H9 (cell line): ENCODE data around the gene CEACAM16. TPM values are rescaled to one million over a fixed set of nuclear protein-coding genes. Genes with fewer than 3 reads are reported as not detected.

ENCODE experiments used
- DNase-seq: peaks from one replicate; pipeline ENCODE4 v3.0.0-alpha.2; 2017
- H2AFZ ChIP-seq: one replicate; pipeline ENCODE4 v1.6.1; 2013; ENCODE audit warnings: mild to moderate bottlenecking, low read length, control low read depth, moderate library complexity
- H2AK5ac ChIP-seq: 2 replicates; pipeline ENCODE4 v1.6.1; 2013; ENCODE audit warnings: low read length, control low read depth, mixed read lengths; ENCODE audit not compliant: insufficient read length
- H2BK120ac ChIP-seq: one replicate; pipeline ENCODE4 v1.6.1; 2013; ENCODE audit warnings: low read depth, mild to moderate bottlenecking, low read length, control low read depth, inconsistent platforms; ENCODE audit not compliant: poor library complexity, severe bottlenecking
- H2BK12ac ChIP-seq: 2 replicates; pipeline ENCODE4 v1.6.1; 2013; ENCODE audit warnings: low read length, control low read depth, mixed read lengths, low read depth; ENCODE audit not compliant: insufficient read length
- H2BK15ac ChIP-seq: 2 replicates; pipeline ENCODE4 v1.6.1; 2013; ENCODE audit warnings: low read depth, low read length, control low read depth
- H2BK20ac ChIP-seq: one replicate; pipeline ENCODE4 v1.6.1; 2013; ENCODE audit warnings: low read depth, mild to moderate bottlenecking, low read length, control low read depth, inconsistent platforms; ENCODE audit not compliant: poor library complexity, severe bottlenecking
- H2BK5ac ChIP-seq: 2 replicates; pipeline ENCODE4 v1.6.1; 2013; ENCODE audit warnings: low read length, control low read depth, mixed read lengths; ENCODE audit not compliant: insufficient read length
- H3K14ac ChIP-seq: 2 replicates; pipeline ENCODE4 v1.6.1; 2013; ENCODE audit warnings: low read length, control low read depth; ENCODE audit not compliant: insufficient read depth
- H3K18ac ChIP-seq: 2 replicates; pipeline ENCODE4 v1.6.1; 2013; ENCODE audit warnings: low read depth, mild to moderate bottlenecking, mixed read lengths, low read length, control low read depth; ENCODE audit not compliant: insufficient read length
- H3K23ac ChIP-seq: 2 replicates; pipeline ENCODE4 v1.6.1; 2013; ENCODE audit warnings: low read length, control low read depth, mixed read lengths, low read depth; ENCODE audit not compliant: insufficient read length
- H3K23me2 ChIP-seq: 2 replicates; pipeline ENCODE4 v1.6.1; 2013; ENCODE audit warnings: low read depth, mild to moderate bottlenecking, mixed read lengths, low read length, control low read depth; ENCODE audit not compliant: insufficient read length, poor library complexity, severe bottlenecking
- H3K27ac ChIP-seq: 2 replicates; pipeline ENCODE4 v1.5.1; 2013; ENCODE audit warnings: low read length, control low read depth, mixed read lengths, low read depth; ENCODE audit not compliant: insufficient read length
- H3K27me3 ChIP-seq: 2 replicates; pipeline ENCODE4 v1.6.1; 2013; ENCODE audit warnings: low read length, control low read depth, inconsistent platforms; ENCODE audit not compliant: insufficient read depth
- H3K4ac ChIP-seq: 2 replicates; pipeline ENCODE4 v1.6.1; 2013; ENCODE audit warnings: low read depth, mild to moderate bottlenecking, control low read depth, inconsistent platforms, low read length, moderate library complexity
- H3K4me1 ChIP-seq: 2 replicates; pipeline ENCODE4 v1.6.1; 2013; ENCODE audit warnings: low read length, control low read depth, inconsistent platforms; ENCODE audit not compliant: insufficient read depth
- H3K4me2 ChIP-seq: 2 replicates; pipeline ENCODE4 v1.6.1; 2013; ENCODE audit warnings: low read length, control low read depth, mixed read lengths; ENCODE audit not compliant: insufficient read length, insufficient read depth
- H3K56ac ChIP-seq: 2 replicates; pipeline ENCODE4 v1.6.1; 2013; ENCODE audit warnings: low read depth, mild to moderate bottlenecking, mixed read lengths, low read length, control low read depth; ENCODE audit not compliant: insufficient read length
- H3K79me1 ChIP-seq: 2 replicates; pipeline ENCODE4 v1.6.1; 2013; ENCODE audit warnings: low read depth, mild to moderate bottlenecking, moderate library complexity, low read length, control low read depth, inconsistent platforms; ENCODE audit not compliant: insufficient read depth, poor library complexity, severe bottlenecking
- H3K79me2 ChIP-seq: 2 replicates; pipeline ENCODE4 v1.6.1; 2013; ENCODE audit warnings: low read length, control low read depth, inconsistent platforms; ENCODE audit not compliant: insufficient read depth
- H3K9ac ChIP-seq: 2 replicates; pipeline ENCODE4 v1.6.1; 2013; ENCODE audit warnings: low read length, control low read depth, mixed read lengths; ENCODE audit not compliant: insufficient read length; ENCODE audit errors: extremely low read depth
- H3K9me3 ChIP-seq: one replicate; pipeline ENCODE4 v1.6.1; 2013; ENCODE audit warnings: low read depth, low read length, inconsistent platforms; ENCODE audit not compliant: control insufficient read depth
- H3T11ph ChIP-seq: one replicate; pipeline ENCODE4 v1.6.1; 2013; ENCODE audit warnings: mild to moderate bottlenecking, low read length, control low read depth, inconsistent platforms
- H4K20me1 ChIP-seq: one replicate; pipeline ENCODE4 v1.6.1; 2013; ENCODE audit not compliant: control insufficient read depth, insufficient read length, insufficient read depth
- H4K5ac ChIP-seq: 2 replicates; pipeline ENCODE4 v1.6.1; 2013; ENCODE audit warnings: low read depth, mild to moderate bottlenecking, mixed read lengths, low read length, control low read depth; ENCODE audit not compliant: insufficient read length
- H4K8ac ChIP-seq: replicated peaks from 2 replicates; pipeline ENCODE4 v1.6.1; 2013; ENCODE audit warnings: low read length, control low read depth, mixed read lengths, low read depth; ENCODE audit not compliant: insufficient read length
- H4K91ac ChIP-seq: 2 replicates; pipeline ENCODE4 v1.6.1; 2013; ENCODE audit warnings: low read depth, mild to moderate bottlenecking, moderate library complexity, mixed read lengths, low read length, control low read depth; ENCODE audit not compliant: insufficient read length
- H3K27ac Mint-ChIP-seq, 3 experiments: 2 replicates in 2 of 3; 3 replicates in 1 of 3; pipeline ENCODE4 v1.8.0; 2020 to 2021; ENCODE audit warnings: mixed read lengths in 3 of 3, mild to moderate bottlenecking in 1 of 3, moderate library complexity in 1 of 3
- H3K27me3 Mint-ChIP-seq: 2 replicates; pipeline ENCODE4 v1.8.0; 2021; ENCODE audit warnings: low read depth, mild to moderate bottlenecking, moderate library complexity, mixed read lengths
- H3K36me3 Mint-ChIP-seq, 3 experiments: 2 replicates in 2 of 3; 3 replicates in 1 of 3; pipeline ENCODE4 v1.8.0; 2020 to 2021; ENCODE audit warnings: low read depth in 3 of 3, mixed read lengths in 3 of 3; ENCODE audit not compliant: insufficient read depth in 1 of 3
- H3K4me1 Mint-ChIP-seq, 2 experiments: 2 replicates each; pipeline ENCODE4 v1.8.0; 2020; ENCODE audit warnings: mixed read lengths in 2 of 2
- H3K4me3 Mint-ChIP-seq, 2 experiments: 2 replicates in 1 of 2; 3 replicates in 1 of 2; pipeline ENCODE4 v1.8.0; 2020 to 2021; ENCODE audit warnings: mild to moderate bottlenecking in 2 of 2, mixed read lengths in 2 of 2, moderate library complexity in 1 of 2
- H3K9me3 Mint-ChIP-seq, 2 experiments: 2 replicates in 1 of 2; 3 replicates in 1 of 2; pipeline ENCODE4 v1.8.0; 2020; ENCODE audit warnings: mild to moderate bottlenecking in 2 of 2, mixed read lengths in 2 of 2, moderate library complexity in 1 of 2
- WGBS: extraction: QIAGEN DNeasy Blood & Tissue Kit; methylation state at CpG from one replicate; pipeline ENCODE4 v1.1.7; 2013; ENCODE audit warnings: missing lambda C conversion rate, low lambda C conversion rate, mixed read lengths; ENCODE audit not compliant: insufficient read length; ENCODE audit errors: extremely low coverage; 5-methylcytosine and 5-hydroxymethylcytosine counted together
- total RNA-seq: library from RNA; stranded (reverse); gene quantifications from 2 replicates; pipeline ENCODE4 v1.2.1, GENCODE V29; 2021
- TF ChIP-seq, protein P1 (sequence below): fragments of 200-600 bp; sonication (generic); conservative IDR thresholded peaks from 3 replicates; pipeline ENCODE4 v1.8.0; 2021; ENCODE audit warnings: antibody characterized with exemption, mild to moderate bottlenecking

CEACAM16 gene
- total RNA-seq, 1 experiment from 2014 or later = not detected

DNA sequence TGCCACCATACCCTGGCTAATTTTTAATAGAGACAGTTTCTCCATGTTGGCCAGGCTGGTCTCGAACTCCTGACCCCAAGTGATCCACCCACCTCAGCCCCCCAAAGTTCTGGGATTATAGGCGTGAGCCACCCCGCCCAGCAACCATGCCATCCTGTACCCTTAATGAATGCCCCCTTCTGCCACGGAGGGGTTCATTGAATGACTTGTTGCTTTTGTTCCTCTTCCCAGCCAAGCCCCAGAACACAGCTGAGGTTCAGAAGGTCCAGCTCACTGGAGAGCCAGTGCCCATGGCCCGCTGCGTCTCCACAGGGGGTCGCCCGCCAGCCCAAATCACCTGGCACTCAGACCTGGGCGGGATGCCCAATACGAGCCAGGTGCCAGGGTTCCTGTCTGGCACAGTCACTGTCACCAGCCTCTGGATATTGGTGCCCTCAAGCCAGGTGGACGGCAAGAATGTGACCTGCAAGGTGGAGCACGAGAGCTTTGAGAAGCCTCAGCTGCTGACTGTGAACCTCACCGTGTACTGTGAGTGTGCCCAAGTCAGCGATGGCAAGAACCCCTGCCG, 49.3 kb upstream of the CEACAM16 start:
- Histone ChIP-seq H3K9me3 (no peaks in the 10 kb centered on the region), H3K27me3 (no peaks in the 10 kb centered on the region), H4K5ac (no peak overlapping the region), H2BK15ac (no peak overlapping the region), H4K20me1 (no peaks in the 10 kb centered on the region), H3K18ac (no peak overlapping the region), H4K91ac (no peak overlapping the region), H2BK5ac (no peak overlapping the region), H2BK12ac (no peak overlapping the region), H3K4ac (no peak overlapping the region), H3K79me1 (no peaks in the 10 kb centered on the region), H3K4me1 (no peaks in the 10 kb centered on the region), H3T11ph (no peak overlapping the region), H2AFZ (no peak overlapping the region), H3K9ac (no peak overlapping the region), H3K14ac (no peak overlapping the region), H3K23me2 (no peaks in the 10 kb centered on the region), H3K56ac (no peak overlapping the region), H3K79me2 (no peaks in the 10 kb centered on the region), H2BK20ac (no peak overlapping the region), H3K27ac (no peak overlapping the region), H2AK5ac (no peak overlapping the region), H3K23ac (no peak overlapping the region), H4K8ac (no peak overlapping the region), H2BK120ac (no peak overlapping the region), H3K4me2 (no peak overlapping the region)
- Mint-ChIP-seq H3K4me1 (peaks cover 0 to 7% of the 10 kb centered on the region in 2 experiments; a peak in 2 of 4 replicates), H3K4me3 (no peak overlapping the region), H3K36me3 (peaks cover 27 to 65% (median 37%) of the 10 kb centered on the region in 3 experiments; a peak in 6 of 7 replicates), H3K27ac (no peak overlapping the region), H3K9me3 (no peaks in the 10 kb centered on the region), H3K27me3 (no peaks in the 10 kb centered on the region)
- DNase-seq = no peak
- no CpG with 5 or more reads among the region's 15 CpGs for WGBS
- TF ChIP-seq, protein P1, sequence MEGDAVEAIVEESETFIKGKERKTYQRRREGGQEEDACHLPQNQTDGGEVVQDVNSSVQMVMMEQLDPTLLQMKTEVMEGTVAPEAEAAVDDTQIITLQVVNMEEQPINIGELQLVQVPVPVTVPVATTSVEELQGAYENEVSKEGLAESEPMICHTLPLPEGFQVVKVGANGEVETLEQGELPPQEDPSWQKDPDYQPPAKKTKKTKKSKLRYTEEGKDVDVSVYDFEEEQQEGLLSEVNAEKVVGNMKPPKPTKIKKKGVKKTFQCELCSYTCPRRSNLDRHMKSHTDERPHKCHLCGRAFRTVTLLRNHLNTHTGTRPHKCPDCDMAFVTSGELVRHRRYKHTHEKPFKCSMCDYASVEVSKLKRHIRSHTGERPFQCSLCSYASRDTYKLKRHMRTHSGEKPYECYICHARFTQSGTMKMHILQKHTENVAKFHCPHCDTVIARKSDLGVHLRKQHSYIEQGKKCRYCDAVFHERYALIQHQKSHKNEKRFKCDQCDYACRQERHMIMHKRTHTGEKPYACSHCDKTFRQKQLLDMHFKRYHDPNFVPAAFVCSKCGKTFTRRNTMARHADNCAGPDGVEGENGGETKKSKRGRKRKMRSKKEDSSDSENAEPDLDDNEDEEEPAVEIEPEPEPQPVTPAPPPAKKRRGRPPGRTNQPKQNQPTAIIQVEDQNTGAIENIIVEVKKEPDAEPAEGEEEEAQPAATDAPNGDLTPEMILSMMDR = no peak
